PC-3 (cell line): ENCODE data around the gene MMP24OS.

Experiments
- CTCF ChIP-seq: fragments of 300-600 bp; sonication (generic); conservative IDR thresholded peaks from 2 replicates; pipeline ENCODE4 v1.5.1; 2017; ENCODE audit warnings: antibody characterized with exemption, low read depth, mild to moderate bottlenecking, low read length
- EZH2 ChIP-seq: fragments of 300-600 bp; sonication (generic); IDR thresholded peaks from one replicate; pipeline ENCODE4 v1.6.1; 2017; ENCODE audit warnings: antibody characterized with exemption, mild to moderate bottlenecking, low read length; ENCODE audit not compliant: unreplicated experiment
- EZH2phosphoT487 ChIP-seq: fragments of 300-600 bp; sonication (generic); IDR thresholded peaks from 2 replicates; pipeline ENCODE4 v1.6.1; 2018; ENCODE audit warnings: mild to moderate bottlenecking, antibody characterized with exemption, low read length, borderline replicate concordance

GRCh38 chr20:35283441-35284266 is 5.7 kb upstream of the MMP24OS start:
- TF ChIP-seq CTCF, result no peak
- TF ChIP-seq EZH2phosphoT487, result no peak
- no peak for TF ChIP-seq EZH2
